Ureter (tissue), 1 donor: Measurements from ENCODE around the gene DCAF17. TPM values are rescaled to one million over a fixed set of nuclear protein-coding genes. Genes with fewer than 3 reads are reported as not detected.
"Not testable (repeated sequence)": the region's sequence is repeated elsewhere in the genome, so short reads cannot be mapped to it uniquely, and the experiment has no call there.

Experiments
- DNase-seq: peaks from one replicate; pipeline ENCODE4 v3.0.0-alpha.2; 2020; ENCODE audit warnings: low spot score
- total RNA-seq: library from RNA; stranded (reverse); gene quantifications from one replicate; pipeline ENCODE4 v1.2.4, GENCODE V29; 2023
- donor health status: DM: yes; HTN: yes; CAD: no.

Gene DCAF17
- total RNA-seq, 1 donor from 2014 or later: 31.0 TPM

GRCh38 chr2:171410624-171411023, 23.4 kb upstream of the DCAF17 start:
- no peak for DNase-seq

DNA sequence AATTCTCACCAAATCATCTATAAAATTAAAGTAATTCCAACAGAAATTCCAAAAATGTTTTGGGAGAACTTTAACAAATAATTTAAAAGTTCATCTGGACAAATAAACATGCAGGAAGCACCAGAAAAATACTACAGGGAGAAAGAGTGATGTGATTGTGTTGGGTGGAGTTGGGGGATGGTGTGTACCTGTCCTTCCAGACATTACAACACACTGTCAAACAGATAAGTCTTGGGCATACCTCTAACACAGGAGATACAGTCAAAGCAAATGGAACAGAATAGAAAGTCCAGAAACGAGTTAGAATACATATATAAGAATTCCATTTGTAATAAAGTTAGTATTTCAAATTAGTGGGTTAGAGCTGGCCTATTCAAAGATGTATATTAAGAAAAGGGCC, 22.8 kb upstream of the DCAF17 start:
- DNase-seq: no peak

DNA sequence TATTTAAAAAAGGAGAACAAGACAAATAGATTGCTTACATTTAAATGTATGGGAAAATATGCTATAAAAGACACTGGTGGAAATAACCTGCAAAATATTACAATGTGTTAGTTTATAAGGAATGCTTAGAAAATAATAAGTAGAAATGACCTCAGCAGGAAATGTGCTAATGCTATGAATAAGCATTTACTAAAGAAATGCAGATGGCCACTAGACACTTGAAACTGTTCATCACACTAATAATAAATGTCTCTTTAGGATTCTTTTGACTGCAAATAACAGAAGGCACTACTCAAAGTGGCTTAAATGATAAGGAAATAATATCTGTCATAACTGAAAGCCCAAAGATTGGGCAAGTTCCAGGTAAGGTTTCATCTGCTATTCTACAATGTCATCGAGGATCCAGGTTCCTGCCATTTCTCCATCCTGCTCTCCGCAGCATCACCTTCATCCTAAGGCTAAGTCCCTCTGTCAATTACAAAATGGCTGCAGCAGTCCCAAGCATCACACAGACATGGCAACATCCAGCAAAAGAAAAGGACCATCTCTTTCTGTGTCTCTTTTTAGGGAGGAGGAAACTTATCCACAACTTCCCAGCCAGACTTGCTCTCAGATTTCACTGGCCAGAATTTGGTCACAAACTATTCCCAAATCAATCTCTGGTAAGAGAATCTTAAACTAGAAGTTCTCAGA, 22.1 kb upstream of the DCAF17 start:
- no peak for DNase-seq

DNA sequence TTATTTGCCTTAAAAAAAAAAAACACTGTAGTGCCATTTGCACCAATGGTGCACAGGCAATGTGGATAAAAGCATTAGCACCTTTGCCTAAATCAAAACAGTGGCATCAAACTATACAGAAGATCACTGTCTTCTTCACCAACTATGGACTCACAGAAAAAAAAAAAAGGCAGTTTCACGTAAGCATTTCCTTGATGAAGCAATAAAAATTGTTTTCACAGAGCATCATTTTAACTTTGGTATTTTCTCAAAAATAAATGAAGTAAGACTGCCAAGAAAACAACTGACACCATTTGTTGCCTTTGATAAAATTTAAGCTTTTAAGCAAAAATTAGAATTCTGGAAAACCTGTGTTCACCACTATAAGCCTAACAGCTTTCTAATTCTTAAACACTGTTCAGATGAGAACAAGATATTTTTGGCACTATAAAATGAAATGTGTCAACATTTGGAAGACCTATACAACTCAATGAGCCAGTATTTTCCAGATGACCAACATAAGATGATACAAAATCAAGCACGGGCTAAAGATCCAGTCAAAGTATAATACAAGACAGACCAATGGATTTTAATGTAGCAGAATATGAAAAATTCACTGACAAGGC, 21.4 kb upstream of the DCAF17 start:
- no peak for DNase-seq

DNA sequence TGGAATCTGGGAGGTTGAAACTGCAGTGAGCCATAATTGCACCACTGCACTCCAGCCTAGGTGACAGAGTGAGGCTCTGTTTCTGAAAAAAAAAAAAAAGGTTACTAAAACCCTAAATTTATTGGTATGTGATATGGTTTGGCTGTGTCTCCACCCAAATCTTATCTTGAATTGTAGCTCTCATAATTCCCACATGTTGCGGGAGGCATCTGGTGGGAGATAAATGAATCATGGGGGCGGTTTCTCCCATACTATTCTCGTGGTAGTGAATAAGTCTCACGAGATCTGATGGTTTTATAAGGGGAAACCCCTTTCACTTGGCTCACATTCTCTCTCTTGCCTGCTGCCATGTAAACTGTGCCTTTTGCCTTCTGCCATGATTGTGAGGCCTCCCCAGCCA, 19.4 kb upstream of the DCAF17 start:
- not testable (repeated sequence) for DNase-seq

DNA sequence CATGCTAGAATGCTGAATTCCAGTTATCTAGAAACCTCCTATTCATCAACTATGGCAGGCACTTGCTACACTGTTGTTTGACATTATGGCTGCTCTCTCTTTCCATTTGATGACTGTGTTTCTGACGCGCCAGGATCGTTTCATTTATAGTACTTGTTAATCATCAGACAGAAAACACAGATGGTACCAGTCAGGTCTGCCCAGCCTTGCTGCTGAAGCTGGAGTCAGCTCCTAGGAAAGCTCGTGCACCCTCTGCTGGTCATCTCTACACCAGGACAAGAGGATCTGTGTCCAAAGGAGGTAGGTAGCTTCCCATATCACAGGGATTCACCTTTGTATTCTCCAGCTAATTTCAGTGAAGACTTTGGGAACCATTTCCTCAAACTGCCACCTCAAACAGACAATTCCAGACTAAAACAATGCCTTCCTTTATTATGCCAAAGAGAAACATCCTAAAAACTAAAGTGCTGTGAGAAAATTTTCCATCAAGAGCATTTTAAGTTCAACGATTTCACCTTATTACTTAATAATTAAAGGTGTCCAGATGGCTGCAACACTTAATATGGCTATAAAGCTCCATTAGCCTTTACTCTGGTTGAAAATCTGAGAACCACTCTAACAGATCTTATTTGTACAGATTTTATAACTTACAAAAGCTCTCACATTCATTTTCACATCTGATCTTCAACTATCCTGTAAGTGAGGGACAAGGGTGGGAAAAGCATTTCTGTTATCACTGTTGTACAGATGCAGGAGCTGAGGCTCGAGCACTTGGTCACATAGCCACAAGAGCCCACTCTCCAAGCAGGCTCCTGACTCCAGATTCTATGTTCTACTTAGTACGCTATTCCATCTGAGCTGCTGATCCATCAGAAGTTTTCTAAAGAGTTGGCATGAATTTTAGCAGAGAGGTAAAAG, 17.8 kb upstream of the DCAF17 start:
- peak; percentile 91 for DNase-seq

DNA sequence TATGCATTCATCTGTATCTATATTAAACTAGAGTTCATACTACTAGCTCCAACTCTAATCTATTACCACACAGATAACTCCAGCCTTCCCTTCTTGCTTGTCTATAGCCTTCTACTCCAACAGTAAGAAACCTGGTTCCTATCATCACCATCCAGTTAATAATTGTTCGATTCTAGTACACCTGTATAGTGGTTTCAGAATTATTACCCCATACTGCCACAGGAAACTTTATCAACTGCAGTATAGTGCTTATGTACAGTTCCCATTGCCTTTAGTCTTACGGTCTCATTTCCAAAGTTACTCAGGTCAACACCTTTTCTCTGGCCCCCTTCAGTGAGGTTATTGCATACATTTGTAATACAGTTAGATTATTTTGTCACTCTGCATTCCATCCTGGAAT, 14.7 kb upstream of the DCAF17 start:
- DNase-seq: no peak

DNA sequence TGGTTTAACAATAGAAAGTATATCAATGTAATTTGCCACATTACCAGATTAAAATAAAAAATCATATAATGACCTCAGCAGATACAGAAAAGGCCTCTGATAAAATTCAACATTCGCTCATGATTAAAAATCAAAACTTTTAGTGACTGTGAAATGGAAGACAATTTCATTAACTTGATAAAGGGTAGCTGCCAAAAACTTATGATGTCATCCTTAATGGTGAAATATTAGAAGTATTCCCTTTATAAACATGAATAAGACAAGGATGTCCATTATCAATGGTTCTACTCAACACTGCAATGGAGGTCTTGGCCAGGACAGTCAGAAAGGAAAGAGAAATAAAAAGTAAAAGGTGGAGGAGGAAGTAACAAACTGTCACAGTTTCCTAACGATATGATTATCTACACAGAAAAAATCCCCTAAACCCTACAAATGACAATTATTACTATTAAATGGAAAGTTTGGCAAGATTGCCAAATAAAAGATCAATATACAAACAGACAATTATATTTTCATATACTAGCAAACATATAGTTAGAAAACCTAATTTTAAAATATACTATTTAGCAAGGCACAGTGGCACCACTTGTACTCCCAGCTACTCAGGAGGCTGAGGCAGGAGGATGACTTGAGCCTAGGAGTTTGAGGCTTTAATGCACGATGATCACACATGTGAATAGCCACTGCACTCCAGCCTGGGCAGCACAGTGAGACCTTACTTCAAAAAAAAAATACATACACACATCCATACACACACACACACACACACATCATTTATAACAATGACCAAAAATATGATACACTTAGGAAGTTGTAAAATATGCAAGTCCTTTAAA, 13.1 kb upstream of the DCAF17 start:
- no peak for DNase-seq

GRCh38 chr2:171422710-171423495, 11.1 kb upstream of the DCAF17 start:
- DNase-seq: not testable (repeated sequence)

GRCh38 chr2:171430516-171431410, 3.3 kb upstream of the DCAF17 start:
- no peak for DNase-seq

GRCh38 chr2:171431677-171432167, 2.3 kb upstream of the DCAF17 start:
- DNase-seq: peak; percentile 45

DNA sequence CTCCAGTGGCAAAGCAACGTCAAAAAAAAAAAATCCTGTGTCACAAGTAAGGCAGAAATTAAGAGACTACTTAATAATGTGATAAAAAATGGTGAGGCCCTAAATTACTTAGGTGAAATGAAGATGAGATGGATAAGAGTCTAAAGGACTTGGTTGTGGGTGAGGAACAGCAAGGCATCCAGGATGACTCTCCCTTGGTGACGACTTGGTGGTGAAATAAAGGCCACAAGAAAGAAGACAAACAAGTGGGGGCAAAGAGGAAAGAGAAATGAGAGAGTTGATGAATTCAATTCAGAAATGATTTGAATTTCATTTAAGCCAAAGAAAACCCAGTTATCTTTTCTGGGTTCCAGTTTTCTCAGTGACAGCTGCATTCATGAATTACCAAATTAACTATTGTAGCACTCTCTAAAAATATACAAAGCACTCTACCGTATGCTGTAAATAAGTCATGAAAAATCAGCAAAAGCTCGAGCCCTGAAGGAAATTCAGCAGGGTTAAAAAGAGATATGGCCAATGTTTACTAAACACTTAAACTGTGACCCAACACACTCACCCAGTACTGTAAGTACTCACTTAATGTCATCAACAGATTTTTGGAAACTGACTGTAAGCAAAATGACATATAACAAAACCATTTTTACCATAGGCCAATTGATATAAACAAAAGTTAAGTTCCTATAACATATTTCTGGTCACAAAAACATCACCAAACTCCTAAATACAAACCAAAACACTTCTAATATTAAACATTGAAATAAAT, 1.6 kb upstream of the DCAF17 start:
- no peak for DNase-seq

GRCh38 chr2:171432969-171433762, 860 bp upstream of the DCAF17 start:
- DNase-seq: peak; percentile 75

GRCh38 chr2:171433763-171434012, 338 bp upstream of the DCAF17 start, which contains the start of gene METTL8:
TSS of gene METTL8 (minus strand) at chr2:171433990. CDS start at chr2:171392185, 41,805 bp downstream.
- no peak for DNase-seq

- DNase-seq: no peak
Observed at GRCh38 chr2:171436307-171436706, 2.3 kb downstream of the DCAF17 start.

GRCh38 chr2:171441470-171441869, 7.4 kb downstream of the DCAF17 start:
- DNase-seq: no peak

DNA sequence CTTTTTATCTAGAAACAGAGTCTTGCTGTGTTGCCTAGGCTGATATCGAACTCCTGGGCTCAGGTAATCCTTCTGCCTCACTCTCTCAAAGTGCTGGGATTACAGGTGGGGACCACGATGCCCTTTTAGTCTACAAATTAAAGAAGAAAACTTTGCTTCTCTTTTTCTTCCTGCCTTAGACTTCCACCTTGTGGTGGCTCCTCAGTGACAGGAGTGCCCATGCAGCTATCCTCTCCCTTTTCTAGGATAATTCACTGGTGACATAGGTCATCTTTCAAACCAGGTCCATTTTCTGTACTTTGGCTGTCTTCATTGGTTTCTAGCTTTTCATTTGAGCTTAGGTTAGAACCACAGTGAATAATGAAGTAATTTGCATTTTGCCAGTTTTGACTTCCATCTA, 13.6 kb downstream of the DCAF17 start:
- DNase-seq: no peak

GRCh38 chr2:171451074-171451473, 17.0 kb downstream of the DCAF17 start:
- DNase-seq: no peak
